Caco-2 (cell line): ENCODE data around the gene IL16. TPM values are rescaled to one million over a fixed set of nuclear protein-coding genes. Genes with fewer than 3 reads are reported as not detected.

Experiments
- BruUV-seq: library from RNA; stranded (reverse); fragments of 400-500 nt; replicated peaks from 2 replicates; lab custom pipeline; 2021; lab: Mats Ljungman, UMichigan
- CTCF ChIA-PET: fragments of 300-600 bp; sonication (Branson Sonifier 250); formaldehyde crosslinking; loops from one replicate; lab custom pipeline; 2022; ENCODE audit warnings: antibody characterized with exemption; lab: Charles Lee
- POLR2A ChIA-PET: fragments of 300-600 bp; sonication (Branson Sonifier 250); formaldehyde crosslinking; loops from one replicate; lab custom pipeline; 2022; ENCODE audit warnings: antibody characterized with exemption; lab: Charles Lee
- DNase-seq, 2 experiments: peaks; one replicate each; pipeline versions ENCODE4 v3.0.0 to v3.0.0-alpha.2; 2020 to 2022
- H3K27me3 ChIP-seq: replicated peaks from 2 replicates; pipeline ENCODE4 v1.6.0; 2011; ENCODE audit warnings: low read length; ENCODE audit not compliant: control insufficient read depth, insufficient read depth
- H3K36me3 ChIP-seq: 2 replicates; pipeline ENCODE4 v1.5.1; 2011; ENCODE audit warnings: low read length; ENCODE audit not compliant: control insufficient read depth, insufficient read depth
- H3K4me1 ChIP-seq: fragments of 250-450 bp; sonication (Bioruptor Pico); 2 replicates; pipeline ENCODE4 v1.5.1; 2020; ENCODE audit warnings: mild to moderate bottlenecking
- H3K4me3 ChIP-seq: 2 replicates; pipeline ENCODE4 v1.5.1; 2011; ENCODE audit warnings: low read depth, mild to moderate bottlenecking, control low read depth, low read length
- H3K9me3 ChIP-seq: fragments of 250-450 bp; sonication (Bioruptor Pico); 2 replicates; pipeline ENCODE4 v1.5.1; 2020; ENCODE audit warnings: mild to moderate bottlenecking, moderate library complexity
- H3K27ac Mint-ChIP-seq: one replicate; pipeline ENCODE4 v1.8.0; 2022; ENCODE audit warnings: mixed read lengths; ENCODE audit not compliant: unreplicated experiment
- H3K27me3 Mint-ChIP-seq: one replicate; pipeline ENCODE4 v1.8.0; 2022; ENCODE audit warnings: mixed read lengths; ENCODE audit not compliant: insufficient read depth, unreplicated experiment
- H3K36me3 Mint-ChIP-seq: one replicate; pipeline ENCODE4 v1.8.0; 2022; ENCODE audit warnings: mild to moderate bottlenecking, mixed read lengths; ENCODE audit not compliant: insufficient read depth, unreplicated experiment
- H3K4me1 Mint-ChIP-seq: one replicate; pipeline ENCODE4 v1.8.0; 2022; ENCODE audit warnings: low read depth, mixed read lengths; ENCODE audit not compliant: unreplicated experiment
- H3K4me3 Mint-ChIP-seq: one replicate; pipeline ENCODE4 v1.8.0; 2022; ENCODE audit warnings: mild to moderate bottlenecking, moderate library complexity, mixed read lengths; ENCODE audit not compliant: unreplicated experiment
- H3K9me3 Mint-ChIP-seq: one replicate; pipeline ENCODE4 v1.8.0; 2022; ENCODE audit warnings: mixed read lengths; ENCODE audit not compliant: unreplicated experiment
- CTCF ChIP-seq, 2 experiments: fragments of 200-600 bp in 1 of 2; IDR thresholded peaks; 1 replicate in 1 of 2; 2 replicates in 1 of 2; pipeline versions ENCODE4 v1.5.1 to v1.8.0; 2011 to 2022; ENCODE audit warnings: antibody characterized with exemption in 1 of 2, control low read depth in 1 of 2, inconsistent platforms in 1 of 2, low read depth in 1 of 2, low read length in 1 of 2, mild to moderate bottlenecking in 1 of 2, moderate library complexity in 1 of 2; ENCODE audit not compliant: insufficient read depth in 1 of 2, severe bottlenecking in 1 of 2, unreplicated experiment in 1 of 2
- intact Hi-C: fragments of 100-400 bp; cut with micrococcal nuclease; formaldehyde crosslinking; loops from one replicate; pipeline ENCODE4 v1.10.0; 2022; ENCODE audit not compliant: unreplicated experiment
- total RNA-seq: library from RNA; stranded (reverse); gene quantifications from 2 replicates; pipeline ENCODE4 v1.2.3, GENCODE V29; 2022

IL16 gene
- total RNA-seq, 1 experiment from 2014 or later = not detected

- no peaks in the 10 kb centered on the region for H3K27me3 ChIP-seq
- Mint-ChIP-seq H3K36me3 (no peaks in the 10 kb centered on the region), H3K4me3 (no peak overlapping the region), H3K27ac (no peak overlapping the region), H3K9me3 (no peaks in the 10 kb centered on the region), H3K27me3 (peaks cover 6% of the 10 kb centered on the region), H3K4me1 (no peaks in the 10 kb centered on the region)
- BruUV-seq = no TSS peak
- no peaks in the 10 kb centered on the region for H3K36me3 ChIP-seq
- no peaks in the 10 kb centered on the region; the same call in 1 of the 2 replicates for H3K9me3 ChIP-seq
- H3K4me3 ChIP-seq = no peak overlapping the region
- POLR2A ChIA-PET = no interaction called here
- no peak for DNase-seq
- no peaks in the 10 kb centered on the region for H3K4me1 ChIP-seq
- intact Hi-C loops = no loop called here
- no peak for TF ChIP-seq CTCF (IDR thresholded peaks at IDR 0.05; ENCODE audit: insufficient read depth in 1 of 2, low read depth in 1 of 2, low read length in 1 of 2, severe bottlenecking in 1 of 2, unreplicated experiment in 1 of 2)
- CTCF ChIA-PET = no interaction called here
These were observed 28.6 kb upstream of the IL16 start for GRCh38 chr15:81168131-81168526.

DNA sequence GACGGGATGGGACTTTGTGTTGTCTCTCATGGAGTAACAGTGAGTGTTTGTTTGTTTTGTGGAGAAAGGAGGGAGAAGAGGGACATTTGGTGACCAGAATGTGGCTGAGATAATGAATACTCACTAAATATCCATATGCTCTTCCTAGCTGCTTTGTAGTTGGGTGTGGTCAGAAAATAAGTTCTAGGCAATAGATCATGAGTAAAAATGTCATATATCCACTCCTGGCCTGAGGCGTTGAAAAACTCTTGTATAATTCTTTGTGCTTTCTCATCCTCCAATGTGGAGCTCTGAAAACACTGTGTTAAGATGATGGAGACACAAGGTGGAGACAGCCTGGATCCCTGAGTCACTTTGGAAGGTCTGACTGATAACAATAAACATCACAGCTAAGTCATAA lies 28.0 kb upstream of the IL16 start:
- ChIA-PET POLR2A (no interaction called here), CTCF (interaction anchor here (0.6 kb wide), 1 partner anchor 155 kb away, joined by 3 read pairs; the partner anchor contains the start of gene STARD5)

DNA sequence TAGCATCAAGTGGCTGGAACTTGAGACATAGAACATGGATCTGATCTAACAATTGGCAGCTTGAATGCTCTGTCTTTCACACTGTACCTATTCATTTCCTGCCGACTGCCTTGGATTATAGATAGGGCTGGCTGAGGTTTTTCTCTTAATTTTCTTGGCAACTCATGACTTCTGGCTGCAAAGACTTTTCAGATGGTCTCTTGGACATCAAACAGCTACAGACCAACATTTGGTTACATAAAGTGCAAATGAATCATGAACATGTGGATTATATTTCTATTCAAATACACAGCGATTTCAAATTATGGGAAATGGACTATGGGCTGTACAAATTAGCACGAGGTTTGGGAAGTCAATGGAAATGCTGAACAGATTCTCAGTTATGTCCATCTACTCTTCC lies 26.2 kb upstream of the IL16 start:
- Histone ChIP-seq H3K36me3 (no peaks in the 10 kb centered on the region), H3K4me1 (no peaks in the 10 kb centered on the region), H3K4me3 (no peak overlapping the region), H3K27me3 (no peaks in the 10 kb centered on the region), H3K9me3 (no peaks in the 10 kb centered on the region; the same call in 1 of the 2 replicates)
- Mint-ChIP-seq H3K36me3 (no peaks in the 10 kb centered on the region), H3K27ac (no peak overlapping the region), H3K9me3 (no peaks in the 10 kb centered on the region), H3K27me3 (peaks cover 6% of the 10 kb centered on the region), H3K4me1 (no peaks in the 10 kb centered on the region), H3K4me3 (no peak overlapping the region)
- DNase-seq = no peak
- intact Hi-C loops = no loop called here
- ChIA-PET POLR2A (no interaction called here), CTCF (interaction anchor here (0.6 kb wide), 1 partner anchor 90 kb away, joined by 3 read pairs; no protein-coding TSS in a partner anchor)
- no TSS peak for BruUV-seq
- TF ChIP-seq CTCF (IDR thresholded peaks at IDR 0.05; ENCODE audit: insufficient read depth in 1 of 2, low read depth in 1 of 2, low read length in 1 of 2, severe bottlenecking in 1 of 2, unreplicated experiment in 1 of 2) = no peak

More for the DNA sequence above, 28.0 kb upstream of the IL16 start:
- Mint-ChIP-seq H3K27ac (no peak overlapping the region), H3K27me3 (peaks cover 6% of the 10 kb centered on the region), H3K4me3 (no peak overlapping the region), H3K4me1 (no peaks in the 10 kb centered on the region), H3K9me3 (no peaks in the 10 kb centered on the region), H3K36me3 (no peaks in the 10 kb centered on the region)
- BruUV-seq = no TSS peak
- DNase-seq = no peak
- Histone ChIP-seq H3K9me3 (no peaks in the 10 kb centered on the region; the same call in 1 of the 2 replicates), H3K36me3 (no peaks in the 10 kb centered on the region), H3K4me3 (no peak overlapping the region), H3K27me3 (no peaks in the 10 kb centered on the region), H3K4me1 (no peaks in the 10 kb centered on the region)
- no peak for TF ChIP-seq CTCF (IDR thresholded peaks at IDR 0.05; ENCODE audit: insufficient read depth in 1 of 2, low read depth in 1 of 2, low read length in 1 of 2, severe bottlenecking in 1 of 2, unreplicated experiment in 1 of 2)
- intact Hi-C loops = no loop called here
